Ishikawa (cell line): ENCODE measurements around the gene OR5B12.

Experiments used
- CEBPB ChIP-seq: IDR thresholded peaks from 2 replicates; pipeline ENCODE4 v1.6.1; 2012
- CREB1 ChIP-seq: IDR thresholded peaks from 2 replicates; pipeline ENCODE4 v1.6.1; 2012; ENCODE audit warnings: low read depth
- EGR1 ChIP-seq: IDR thresholded peaks from 2 replicates; pipeline ENCODE4 v1.6.1; 2012
- EP300 ChIP-seq: IDR thresholded peaks from 2 replicates; pipeline ENCODE4 v1.6.1; 2012; ENCODE audit warnings: borderline replicate concordance
- FOXM1 ChIP-seq: IDR thresholded peaks from 2 replicates; pipeline ENCODE4 v1.6.1; 2012; ENCODE audit warnings: low read depth, borderline replicate concordance
- NFIC ChIP-seq: IDR thresholded peaks from 2 replicates; pipeline ENCODE4 v1.6.1; 2012
- RAD21 ChIP-seq: IDR thresholded peaks from 2 replicates; pipeline ENCODE4 v1.6.1; 2012; ENCODE audit warnings: low read depth
- TAF1 ChIP-seq: IDR thresholded peaks from 2 replicates; pipeline ENCODE4 v1.6.1; 2012; ENCODE audit warnings: low read depth, mild to moderate bottlenecking
- TCF12 ChIP-seq: IDR thresholded peaks from 2 replicates; pipeline ENCODE4 v1.6.1; 2012; ENCODE audit warnings: low read depth
- TEAD4 ChIP-seq: IDR thresholded peaks from 2 replicates; pipeline ENCODE4 v1.6.1; 2012
- USF1 ChIP-seq: IDR thresholded peaks from 2 replicates; pipeline ENCODE4 v1.6.1; 2012
- YY1 ChIP-seq: IDR thresholded peaks from 2 replicates; pipeline ENCODE4 v1.6.1; 2012; ENCODE audit warnings: low read depth
- ZBTB7A ChIP-seq: IDR thresholded peaks from 2 replicates; pipeline ENCODE4 v1.6.1; 2012; ENCODE audit warnings: low read depth
- TF ChIP-seq, protein P1 (sequence below): IDR thresholded peaks from 2 replicates; pipeline ENCODE4 v1.6.1; 2012; ENCODE audit warnings: low read depth, mild to moderate bottlenecking
- TF ChIP-seq, protein P2 (sequence below): IDR thresholded peaks from 2 replicates; pipeline ENCODE4 v1.6.1; 2012

OR5B12 gene

DNA sequence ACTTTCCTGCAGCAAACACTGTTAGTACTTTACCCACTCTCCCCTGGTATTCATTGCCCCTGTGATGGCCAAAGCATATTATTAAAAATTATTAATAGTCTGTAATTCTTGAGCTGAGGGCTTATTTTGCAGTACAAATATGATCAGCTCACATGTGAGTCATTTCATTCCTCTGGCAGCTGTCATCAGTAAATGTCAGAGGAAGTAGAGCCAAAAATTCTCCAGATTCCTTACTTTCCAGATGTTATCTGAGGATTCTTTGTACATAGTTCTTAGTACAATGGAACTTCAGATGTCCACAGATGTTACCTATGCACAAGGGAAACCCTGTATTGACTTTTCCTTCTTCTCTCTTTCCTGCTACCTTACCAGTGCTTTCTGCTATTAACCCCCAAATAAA is 47.8 kb downstream of the OR5B12 start:
- no peak for TF ChIP-seq CREB1
- TF ChIP-seq, protein P1, sequence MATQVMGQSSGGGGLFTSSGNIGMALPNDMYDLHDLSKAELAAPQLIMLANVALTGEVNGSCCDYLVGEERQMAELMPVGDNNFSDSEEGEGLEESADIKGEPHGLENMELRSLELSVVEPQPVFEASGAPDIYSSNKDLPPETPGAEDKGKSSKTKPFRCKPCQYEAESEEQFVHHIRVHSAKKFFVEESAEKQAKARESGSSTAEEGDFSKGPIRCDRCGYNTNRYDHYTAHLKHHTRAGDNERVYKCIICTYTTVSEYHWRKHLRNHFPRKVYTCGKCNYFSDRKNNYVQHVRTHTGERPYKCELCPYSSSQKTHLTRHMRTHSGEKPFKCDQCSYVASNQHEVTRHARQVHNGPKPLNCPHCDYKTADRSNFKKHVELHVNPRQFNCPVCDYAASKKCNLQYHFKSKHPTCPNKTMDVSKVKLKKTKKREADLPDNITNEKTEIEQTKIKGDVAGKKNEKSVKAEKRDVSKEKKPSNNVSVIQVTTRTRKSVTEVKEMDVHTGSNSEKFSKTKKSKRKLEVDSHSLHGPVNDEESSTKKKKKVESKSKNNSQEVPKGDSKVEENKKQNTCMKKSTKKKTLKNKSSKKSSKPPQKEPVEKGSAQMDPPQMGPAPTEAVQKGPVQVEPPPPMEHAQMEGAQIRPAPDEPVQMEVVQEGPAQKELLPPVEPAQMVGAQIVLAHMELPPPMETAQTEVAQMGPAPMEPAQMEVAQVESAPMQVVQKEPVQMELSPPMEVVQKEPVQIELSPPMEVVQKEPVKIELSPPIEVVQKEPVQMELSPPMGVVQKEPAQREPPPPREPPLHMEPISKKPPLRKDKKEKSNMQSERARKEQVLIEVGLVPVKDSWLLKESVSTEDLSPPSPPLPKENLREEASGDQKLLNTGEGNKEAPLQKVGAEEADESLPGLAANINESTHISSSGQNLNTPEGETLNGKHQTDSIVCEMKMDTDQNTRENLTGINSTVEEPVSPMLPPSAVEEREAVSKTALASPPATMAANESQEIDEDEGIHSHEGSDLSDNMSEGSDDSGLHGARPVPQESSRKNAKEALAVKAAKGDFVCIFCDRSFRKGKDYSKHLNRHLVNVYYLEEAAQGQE, result no peak
- no peak for TF ChIP-seq CEBPB
- TF ChIP-seq USF1, result no peak
- no peak for TF ChIP-seq YY1
- TF ChIP-seq, protein P2, sequence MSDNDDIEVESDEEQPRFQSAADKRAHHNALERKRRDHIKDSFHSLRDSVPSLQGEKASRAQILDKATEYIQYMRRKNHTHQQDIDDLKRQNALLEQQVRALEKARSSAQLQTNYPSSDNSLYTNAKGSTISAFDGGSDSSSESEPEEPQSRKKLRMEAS, result no peak
- no peak for TF ChIP-seq NFIC
- TF ChIP-seq TAF1, result no peak
- no peak for TF ChIP-seq TCF12

DNA sequence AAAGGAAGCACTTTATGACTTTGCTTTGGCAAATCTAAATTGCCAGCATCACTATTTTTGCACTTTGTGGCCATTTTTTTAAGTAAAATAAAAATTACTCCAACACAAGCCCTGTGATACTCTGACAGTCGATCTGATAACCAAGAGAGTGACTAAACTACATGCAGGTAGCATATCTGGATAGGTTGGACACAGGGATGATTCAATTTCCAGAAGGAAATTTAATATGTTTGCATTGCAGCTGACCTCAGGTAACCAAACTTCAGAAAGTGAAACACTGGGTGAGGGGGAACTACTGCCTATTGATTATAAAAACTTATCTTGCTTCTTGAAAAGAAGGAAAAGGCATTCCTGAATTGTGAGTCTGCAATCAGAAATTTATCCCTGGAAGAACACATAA is 49.3 kb downstream of the OR5B12 start:
- TF ChIP-seq, protein P2, result no peak

DNA sequence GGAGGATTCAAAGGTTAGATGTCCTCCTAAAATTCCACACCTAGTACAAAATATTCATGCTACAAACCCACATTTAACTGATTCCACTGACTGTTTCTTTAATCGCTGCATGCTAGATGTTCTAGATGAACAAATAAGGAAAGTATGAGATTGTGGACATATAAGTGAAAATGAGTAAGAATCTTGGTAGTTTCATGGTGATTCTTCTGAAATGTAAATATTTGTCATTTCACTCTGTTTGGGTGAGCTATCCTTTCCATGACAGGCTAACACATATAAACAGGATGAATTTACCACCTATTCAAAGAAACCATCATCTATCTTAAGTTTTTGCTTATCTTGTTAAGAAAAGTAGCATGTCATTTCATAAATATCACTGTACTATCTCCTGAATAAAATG is 50.2 kb downstream of the OR5B12 start:
- TF ChIP-seq EGR1 (no peak), TAF1 (no peak), TCF12 (no peak), CEBPB (no peak), EP300 (no peak), TEAD4 (no peak), FOXM1 (no peak), YY1 (no peak), USF1 (no peak), CREB1 (no peak), RAD21 (no peak), NFIC (no peak), ZBTB7A (no peak)
- TF ChIP-seq, protein P1, result no peak
- TF ChIP-seq, protein P2, result no peak

GRCh38 chr11:58390551-58391063 is 51.4 kb downstream of the OR5B12 start:
- TF ChIP-seq TEAD4 (no peak), TCF12 (no peak), EP300 (no peak)
